H4 (cell line): ENCODE results near the gene SHOC2. TPM values are rescaled to one million over a fixed set of nuclear protein-coding genes. Genes with fewer than 3 reads are reported as not detected.

Experiments used
- DNase-seq: peaks from one replicate; pipeline ENCODE4 v3.0.0-alpha.2; 2015; ENCODE audit warnings: low spot score
- total RNA-seq: library from RNA; depleted of rRNA; stranded (reverse); fragments of >200 nt; shearing (Covaris generic); gene quantifications from 2 replicates; pipeline ENCODE4 v1.2.3, GENCODE V29; 2014; rRNA removed

SHOC2 gene
- 20.8 and 29.0 TPM in 2 replicates for total RNA-seq

- no peak for DNase-seq
Measured at GRCh38 chr10:110919349-110919931, at the start of gene SHOC2. Gene SHOC2 (plus strand): TSS chr10:110919604. CDS start chr10:110964359, 44,755 bp downstream.

- DNase-seq, result no peak
Measured at GRCh38 chr10:110870823-110871297, 48.5 kb upstream of the SHOC2 start.

GRCh38 chr10:110871298-110872084 is 47.9 kb upstream of the SHOC2 start, which contains the start of gene PDCD4:
Gene PDCD4 (plus strand): TSS chr10:110871928. CDS start chr10:110876028, 4,100 bp downstream.
- peak; percentile 98 for DNase-seq

- DNase-seq, result peak; percentile 76
Measured at GRCh38 chr10:110872145-110872983, 47.0 kb upstream of the SHOC2 start.

- no peak for DNase-seq
Measured at GRCh38 chr10:110872984-110873923, 46.1 kb upstream of the SHOC2 start.

- no peak for DNase-seq
Measured at GRCh38 chr10:110873951-110874350, 45.5 kb upstream of the SHOC2 start.

GRCh38 chr10:110876000-110876399 is 43.4 kb upstream of the SHOC2 start:
- DNase-seq, result no peak

GRCh38 chr10:110876788-110877187 is 42.6 kb upstream of the SHOC2 start:
- DNase-seq, result no peak

- DNase-seq, result no peak
Measured at GRCh38 chr10:110880012-110880411, 39.4 kb upstream of the SHOC2 start.

- DNase-seq, result no peak
Measured at GRCh38 chr10:110881247-110881646, 38.2 kb upstream of the SHOC2 start.

- no peak for DNase-seq
Measured at GRCh38 chr10:110881905-110882304, 37.5 kb upstream of the SHOC2 start.

- no peak for DNase-seq
Measured at GRCh38 chr10:110883924-110884323, 35.5 kb upstream of the SHOC2 start.

- no peak for DNase-seq
Measured at GRCh38 chr10:110885932-110886674, 33.3 kb upstream of the SHOC2 start.

GRCh38 chr10:110887560-110887959 is 31.8 kb upstream of the SHOC2 start:
- DNase-seq, result no peak

GRCh38 chr10:110892602-110893288 is 26.7 kb upstream of the SHOC2 start:
- no peak for DNase-seq

- DNase-seq, result peak; percentile 43
Measured at GRCh38 chr10:110893559-110894179, 25.7 kb upstream of the SHOC2 start.

- no peak for DNase-seq
Measured at GRCh38 chr10:110897184-110897583, 22.2 kb upstream of the SHOC2 start.

GRCh38 chr10:110898391-110898790 is 21.0 kb upstream of the SHOC2 start:
- DNase-seq, result no peak

GRCh38 chr10:110900983-110901382 is 18.4 kb upstream of the SHOC2 start:
- DNase-seq, result no peak
